SK-N-SH treated with all-trans-retinoic acid at 6 μM for 48 hours (cell line): ENCODE measurements around the gene AFAP1.

Source experiments
- ATAC-seq: fragments of 200-7000 bp; cut with Tn5 transposase; 3 replicates; pipeline ENCODE4 v1.9.1; 2020; ENCODE audit warnings: mild to moderate bottlenecking, moderate library complexity
- ARNTL ChIP-seq: fragments of 450-650 bp; formaldehyde crosslinking; IDR thresholded peaks from 2 replicates; pipeline ENCODE4 v1.5.0; 2020; ENCODE audit warnings: low read depth, mild to moderate bottlenecking, moderate library complexity, borderline replicate concordance
- BACH2 ChIP-seq: fragments of 250-450 bp; sonication (Bioruptor Pico); IDR thresholded peaks from 2 replicates; pipeline ENCODE4 v1.9.0; 2021; ENCODE audit warnings: mild to moderate bottlenecking, borderline replicate concordance
- CSDC2 ChIP-seq: fragments of 250-450 bp; sonication (Bioruptor Pico); IDR thresholded peaks from 2 replicates; pipeline ENCODE4 v1.5.0; 2020; ENCODE audit warnings: mild to moderate bottlenecking, moderate library complexity
- ESRRG ChIP-seq: fragments of 250-450 bp; sonication (Bioruptor Pico); IDR thresholded peaks from 2 replicates; pipeline ENCODE4 v1.6.1; 2021; ENCODE audit warnings: mild to moderate bottlenecking
- ISL1 ChIP-seq: fragments of 250-450 bp; sonication (Bioruptor Pico); IDR thresholded peaks from 2 replicates; pipeline ENCODE4 v2.1.2; 2022; ENCODE audit warnings: mild to moderate bottlenecking, moderate library complexity
- RARB ChIP-seq: fragments of 250-450 bp; sonication (Bioruptor Pico); IDR thresholded peaks from 2 replicates; pipeline ENCODE4 v1.8.0; 2021; ENCODE audit warnings: mild to moderate bottlenecking, moderate library complexity
- SNAI2 ChIP-seq: fragments of 250-450 bp; sonication (Bioruptor Pico); IDR thresholded peaks from 2 replicates; pipeline ENCODE4 v1.5.0; 2020; ENCODE audit warnings: mild to moderate bottlenecking, moderate library complexity
- TCF4 ChIP-seq: fragments of 250-450 bp; sonication (Bioruptor Pico); IDR thresholded peaks from 2 replicates; pipeline ENCODE4 v1.8.0; 2021; ENCODE audit warnings: mild to moderate bottlenecking, moderate library complexity, borderline replicate concordance
- TOX ChIP-seq: fragments of 250-450 bp; sonication (Bioruptor Pico); IDR thresholded peaks from 2 replicates; pipeline ENCODE4 v1.8.0; 2021; ENCODE audit warnings: mild to moderate bottlenecking, moderate library complexity, borderline replicate concordance
- ZC3H10 ChIP-seq: fragments of 250-450 bp; sonication (Bioruptor Pico); IDR thresholded peaks from 2 replicates; pipeline ENCODE4 v1.5.1; 2021; ENCODE audit warnings: mild to moderate bottlenecking, moderate library complexity
- ZFP3 ChIP-seq: fragments of 250-450 bp; sonication (Bioruptor Pico); IDR thresholded peaks from 2 replicates; pipeline ENCODE4 v1.5.0; 2020; ENCODE audit warnings: mild to moderate bottlenecking, moderate library complexity
- ZFP30 ChIP-seq: fragments of 450-650 bp; formaldehyde crosslinking; IDR thresholded peaks from 2 replicates; pipeline ENCODE4 v1.5.0; 2022; ENCODE audit warnings: mild to moderate bottlenecking, moderate library complexity
- ZNF565 ChIP-seq: fragments of 450-650 bp; formaldehyde crosslinking; conservative IDR thresholded peaks from 2 replicates; pipeline ENCODE4 v1.5.0; 2020; ENCODE audit warnings: low read depth, mild to moderate bottlenecking, moderate library complexity
- ZNF70 ChIP-seq: fragments of 450-650 bp; formaldehyde crosslinking; IDR thresholded peaks from 2 replicates; pipeline ENCODE4 v1.5.0; 2020; ENCODE audit warnings: mild to moderate bottlenecking, moderate library complexity
- ZNF8 ChIP-seq: fragments of 450-650 bp; formaldehyde crosslinking; IDR thresholded peaks from 2 replicates; pipeline ENCODE4 v1.5.0; 2020; ENCODE audit warnings: mild to moderate bottlenecking, moderate library complexity
- TF ChIP-seq, protein P1 (sequence below): fragments of 250-450 bp; sonication (Bioruptor Pico); IDR thresholded peaks from 2 replicates; pipeline ENCODE4 v1.5.1; 2020; ENCODE audit warnings: low read depth, mild to moderate bottlenecking, moderate library complexity
- TF ChIP-seq, protein P2 (sequence below): fragments of 250-450 bp; sonication (Bioruptor Pico); IDR thresholded peaks from 2 replicates; pipeline ENCODE4 v1.8.0; 2021; ENCODE audit warnings: low read depth, mild to moderate bottlenecking, moderate library complexity, borderline replicate concordance
- TF ChIP-seq, protein P3 (sequence below): fragments of 250-450 bp; sonication (Bioruptor Pico); IDR thresholded peaks from 2 replicates; pipeline ENCODE4 v1.8.0; 2020; ENCODE audit warnings: mild to moderate bottlenecking, moderate library complexity, borderline replicate concordance
- TF ChIP-seq, protein P4 (sequence below): fragments of 250-450 bp; sonication (Bioruptor Pico); IDR thresholded peaks from 2 replicates; pipeline ENCODE4 v1.5.1; 2021; ENCODE audit warnings: mild to moderate bottlenecking, moderate library complexity
- TF ChIP-seq, protein P5 (sequence below): fragments of 250-450 bp; sonication (Bioruptor Pico); IDR thresholded peaks from 2 replicates; pipeline ENCODE4 v1.5.0; 2020; ENCODE audit warnings: mild to moderate bottlenecking, moderate library complexity

The AFAP1 gene

DNA sequence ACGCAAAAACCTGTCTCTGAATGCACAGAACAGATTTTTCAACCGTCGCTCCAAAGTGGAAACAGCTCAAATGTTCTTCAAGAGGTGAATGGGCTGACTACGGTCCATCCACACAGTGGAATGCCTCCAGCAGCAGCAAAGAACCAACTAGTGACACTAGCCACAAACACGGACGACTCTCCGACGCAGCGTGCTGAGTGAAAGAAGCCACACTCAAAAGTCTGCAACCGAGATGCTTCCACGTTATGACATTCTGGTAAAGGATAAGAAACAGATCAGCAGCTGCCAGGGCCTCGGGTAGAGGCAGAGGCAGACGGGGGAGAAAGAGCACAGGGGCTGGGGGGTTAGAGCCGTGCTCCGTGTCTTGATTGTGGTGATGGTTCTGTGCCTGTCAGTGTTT lies 125.2 kb downstream of the AFAP1 start (continued):
- no peak for TF ChIP-seq ESRRG (CRISPR knock-in tag)
- TF ChIP-seq ZNF8, result no peak
- no peak for TF ChIP-seq CSDC2
- TF ChIP-seq ZC3H10 (CRISPR knock-in tag), result no peak
- no peak for TF ChIP-seq RARB
- TF ChIP-seq, protein P1, sequence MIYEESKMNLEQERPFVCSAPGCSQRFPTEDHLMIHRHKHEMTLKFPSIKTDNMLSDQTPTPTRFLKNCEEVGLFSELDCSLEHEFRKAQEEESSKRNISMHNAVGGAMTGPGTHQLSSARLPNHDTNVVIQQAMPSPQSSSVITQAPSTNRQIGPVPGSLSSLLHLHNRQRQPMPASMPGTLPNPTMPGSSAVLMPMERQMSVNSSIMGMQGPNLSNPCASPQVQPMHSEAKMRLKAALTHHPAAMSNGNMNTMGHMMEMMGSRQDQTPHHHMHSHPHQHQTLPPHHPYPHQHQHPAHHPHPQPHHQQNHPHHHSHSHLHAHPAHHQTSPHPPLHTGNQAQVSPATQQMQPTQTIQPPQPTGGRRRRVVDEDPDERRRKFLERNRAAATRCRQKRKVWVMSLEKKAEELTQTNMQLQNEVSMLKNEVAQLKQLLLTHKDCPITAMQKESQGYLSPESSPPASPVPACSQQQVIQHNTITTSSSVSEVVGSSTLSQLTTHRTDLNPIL (CRISPR knock-in tag), result no peak
- TF ChIP-seq, all 23 proteins: peak for 0

DNA sequence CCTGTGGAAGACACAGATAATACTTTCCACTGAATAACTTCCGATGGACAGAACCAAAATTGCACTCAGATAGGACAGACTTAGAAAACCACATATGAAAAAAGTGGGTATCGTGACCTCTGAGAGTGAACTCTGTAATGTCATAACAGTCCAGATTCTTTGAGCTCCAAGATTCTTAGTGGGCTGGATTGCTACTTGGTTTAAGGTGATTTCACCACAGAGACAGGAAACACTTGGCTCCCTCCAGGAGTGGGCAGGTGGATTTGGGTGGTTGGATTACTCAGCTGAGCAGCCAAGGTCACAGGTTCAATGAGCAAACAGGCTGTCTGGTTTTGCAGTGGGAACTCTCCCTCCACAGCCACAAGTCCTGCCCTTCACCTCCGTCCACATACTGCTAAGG lies 126.0 kb downstream of the AFAP1 start:
- TF ChIP-seq ZFP3 (no peak), ZNF70 (CRISPR knock-in tag) (no peak), ZC3H10 (CRISPR knock-in tag) (no peak), SNAI2 (no peak), ESRRG (CRISPR knock-in tag) (no peak), BACH2 (CRISPR knock-in tag) (no peak), TOX (CRISPR knock-in tag) (no peak), ZNF565 (no peak), TCF4 (no peak)
- TF ChIP-seq, protein P2, sequence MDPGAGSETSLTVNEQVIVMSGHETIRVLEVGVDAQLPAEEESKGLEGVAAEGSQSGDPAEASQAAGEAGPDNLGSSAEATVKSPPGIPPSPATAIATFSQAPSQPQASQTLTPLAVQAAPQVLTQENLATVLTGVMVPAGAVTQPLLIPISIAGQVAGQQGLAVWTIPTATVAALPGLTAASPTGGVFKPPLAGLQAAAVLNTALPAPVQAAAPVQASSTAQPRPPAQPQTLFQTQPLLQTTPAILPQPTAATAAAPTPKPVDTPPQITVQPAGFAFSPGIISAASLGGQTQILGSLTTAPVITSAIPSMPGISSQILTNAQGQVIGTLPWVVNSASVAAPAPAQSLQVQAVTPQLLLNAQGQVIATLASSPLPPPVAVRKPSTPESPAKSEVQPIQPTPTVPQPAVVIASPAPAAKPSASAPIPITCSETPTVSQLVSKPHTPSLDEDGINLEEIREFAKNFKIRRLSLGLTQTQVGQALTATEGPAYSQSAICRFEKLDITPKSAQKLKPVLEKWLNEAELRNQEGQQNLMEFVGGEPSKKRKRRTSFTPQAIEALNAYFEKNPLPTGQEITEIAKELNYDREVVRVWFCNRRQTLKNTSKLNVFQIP (CRISPR knock-in tag), result no peak
- TF ChIP-seq, protein P3, sequence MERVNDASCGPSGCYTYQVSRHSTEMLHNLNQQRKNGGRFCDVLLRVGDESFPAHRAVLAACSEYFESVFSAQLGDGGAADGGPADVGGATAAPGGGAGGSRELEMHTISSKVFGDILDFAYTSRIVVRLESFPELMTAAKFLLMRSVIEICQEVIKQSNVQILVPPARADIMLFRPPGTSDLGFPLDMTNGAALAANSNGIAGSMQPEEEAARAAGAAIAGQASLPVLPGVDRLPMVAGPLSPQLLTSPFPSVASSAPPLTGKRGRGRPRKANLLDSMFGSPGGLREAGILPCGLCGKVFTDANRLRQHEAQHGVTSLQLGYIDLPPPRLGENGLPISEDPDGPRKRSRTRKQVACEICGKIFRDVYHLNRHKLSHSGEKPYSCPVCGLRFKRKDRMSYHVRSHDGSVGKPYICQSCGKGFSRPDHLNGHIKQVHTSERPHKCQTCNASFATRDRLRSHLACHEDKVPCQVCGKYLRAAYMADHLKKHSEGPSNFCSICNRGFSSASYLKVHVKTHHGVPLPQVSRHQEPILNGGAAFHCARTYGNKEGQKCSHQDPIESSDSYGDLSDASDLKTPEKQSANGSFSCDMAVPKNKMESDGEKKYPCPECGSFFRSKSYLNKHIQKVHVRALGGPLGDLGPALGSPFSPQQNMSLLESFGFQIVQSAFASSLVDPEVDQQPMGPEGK (CRISPR knock-in tag), result no peak
- TF ChIP-seq, protein P4, sequence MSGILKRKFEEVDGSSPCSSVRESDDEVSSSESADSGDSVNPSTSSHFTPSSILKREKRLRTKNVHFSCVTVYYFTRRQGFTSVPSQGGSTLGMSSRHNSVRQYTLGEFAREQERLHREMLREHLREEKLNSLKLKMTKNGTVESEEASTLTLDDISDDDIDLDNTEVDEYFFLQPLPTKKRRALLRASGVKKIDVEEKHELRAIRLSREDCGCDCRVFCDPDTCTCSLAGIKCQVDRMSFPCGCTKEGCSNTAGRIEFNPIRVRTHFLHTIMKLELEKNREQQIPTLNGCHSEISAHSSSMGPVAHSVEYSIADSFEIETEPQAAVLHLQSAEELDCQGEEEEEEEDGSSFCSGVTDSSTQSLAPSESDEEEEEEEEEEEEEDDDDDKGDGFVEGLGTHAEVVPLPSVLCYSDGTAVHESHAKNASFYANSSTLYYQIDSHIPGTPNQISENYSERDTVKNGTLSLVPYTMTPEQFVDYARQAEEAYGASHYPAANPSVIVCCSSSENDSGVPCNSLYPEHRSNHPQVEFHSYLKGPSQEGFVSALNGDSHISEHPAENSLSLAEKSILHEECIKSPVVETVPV (CRISPR knock-in tag), result no peak
- TF ChIP-seq, all 23 proteins: peak for 0

DNA sequence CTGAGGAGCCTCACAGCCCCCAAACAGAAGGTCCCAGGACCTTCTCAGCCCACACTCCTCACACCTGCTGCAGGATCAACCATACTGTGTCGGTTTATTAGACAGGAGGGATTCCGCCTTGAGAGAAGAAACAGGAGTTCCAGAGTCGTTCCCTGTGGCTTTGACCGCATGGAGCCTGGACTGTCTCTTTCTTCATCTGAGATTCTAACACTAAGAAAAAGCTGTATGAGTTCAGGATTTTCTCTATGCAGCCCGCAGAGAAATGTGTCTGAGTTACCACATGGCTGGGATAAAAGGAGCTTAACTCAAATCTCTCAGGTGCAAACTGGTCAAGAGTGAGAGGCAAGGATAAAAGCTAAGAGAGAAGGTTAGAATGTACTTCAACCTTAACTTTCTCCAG lies 126.7 kb downstream of the AFAP1 start:
- ATAC-seq, result no peak
- TF ChIP-seq TOX (CRISPR knock-in tag) (no peak), ARNTL (CRISPR knock-in tag) (no peak), ZNF8 (no peak)
- TF ChIP-seq, protein P4 (CRISPR knock-in tag), result no peak
- TF ChIP-seq, protein P1 (CRISPR knock-in tag), result no peak

More for the DNA sequence above, 126.0 kb downstream of the AFAP1 start:
- no peak for ATAC-seq

DNA sequence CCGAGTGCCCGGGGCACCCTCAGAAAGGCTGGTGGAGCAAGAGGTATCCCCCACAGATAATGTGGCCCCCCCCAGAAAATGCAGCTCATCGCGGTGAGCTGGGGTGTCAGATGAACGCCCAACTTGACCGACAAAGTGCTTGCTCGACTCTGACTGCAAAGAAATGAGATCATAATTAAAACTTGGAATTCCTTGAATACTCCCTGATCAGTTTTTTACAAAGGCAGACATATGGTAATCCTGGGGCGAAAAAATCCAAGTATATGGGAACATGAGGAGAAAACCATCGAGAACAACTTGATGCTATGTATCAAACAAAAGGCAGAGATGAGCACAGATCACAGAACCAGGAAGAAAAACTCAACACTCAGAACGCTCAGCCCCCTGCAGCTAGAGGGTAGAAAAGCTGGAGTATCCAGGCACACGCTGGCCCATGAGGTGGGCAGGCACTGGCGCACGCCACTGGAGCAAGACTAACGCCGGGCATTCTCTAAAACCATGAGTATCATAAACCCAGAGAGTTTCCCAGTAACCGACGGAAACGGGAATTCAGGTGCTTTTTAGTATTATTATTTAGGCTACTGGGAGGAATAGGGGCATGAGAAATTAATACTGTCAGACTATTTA lies 127.3 kb downstream of the AFAP1 start:
- no peak for ATAC-seq
- TF ChIP-seq, protein P3 (CRISPR knock-in tag), result no peak
- no peak for TF ChIP-seq SNAI2
- TF ChIP-seq ZNF8, result no peak
- no peak for TF ChIP-seq ARNTL (CRISPR knock-in tag)
- TF ChIP-seq ZFP30, result no peak
- TF ChIP-seq ISL1, result no peak
- TF ChIP-seq, protein P5, sequence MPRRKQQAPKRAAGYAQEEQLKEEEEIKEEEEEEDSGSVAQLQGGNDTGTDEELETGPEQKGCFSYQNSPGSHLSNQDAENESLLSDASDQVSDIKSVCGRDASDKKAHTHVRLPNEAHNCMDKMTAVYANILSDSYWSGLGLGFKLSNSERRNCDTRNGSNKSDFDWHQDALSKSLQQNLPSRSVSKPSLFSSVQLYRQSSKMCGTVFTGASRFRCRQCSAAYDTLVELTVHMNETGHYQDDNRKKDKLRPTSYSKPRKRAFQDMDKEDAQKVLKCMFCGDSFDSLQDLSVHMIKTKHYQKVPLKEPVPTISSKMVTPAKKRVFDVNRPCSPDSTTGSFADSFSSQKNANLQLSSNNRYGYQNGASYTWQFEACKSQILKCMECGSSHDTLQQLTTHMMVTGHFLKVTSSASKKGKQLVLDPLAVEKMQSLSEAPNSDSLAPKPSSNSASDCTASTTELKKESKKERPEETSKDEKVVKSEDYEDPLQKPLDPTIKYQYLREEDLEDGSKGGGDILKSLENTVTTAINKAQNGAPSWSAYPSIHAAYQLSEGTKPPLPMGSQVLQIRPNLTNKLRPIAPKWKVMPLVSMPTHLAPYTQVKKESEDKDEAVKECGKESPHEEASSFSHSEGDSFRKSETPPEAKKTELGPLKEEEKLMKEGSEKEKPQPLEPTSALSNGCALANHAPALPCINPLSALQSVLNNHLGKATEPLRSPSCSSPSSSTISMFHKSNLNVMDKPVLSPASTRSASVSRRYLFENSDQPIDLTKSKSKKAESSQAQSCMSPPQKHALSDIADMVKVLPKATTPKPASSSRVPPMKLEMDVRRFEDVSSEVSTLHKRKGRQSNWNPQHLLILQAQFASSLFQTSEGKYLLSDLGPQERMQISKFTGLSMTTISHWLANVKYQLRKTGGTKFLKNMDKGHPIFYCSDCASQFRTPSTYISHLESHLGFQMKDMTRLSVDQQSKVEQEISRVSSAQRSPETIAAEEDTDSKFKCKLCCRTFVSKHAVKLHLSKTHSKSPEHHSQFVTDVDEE (CRISPR knock-in tag), result no peak
- TF ChIP-seq BACH2 (CRISPR knock-in tag), result no peak
